ENCODE data around the gene TTC17. TPM values are rescaled to one million over a fixed set of nuclear protein-coding genes. Genes with fewer than 3 reads are reported as not detected.

The TTC17 gene
- total and polyA plus RNA-seq, 2 of the 8 experiments (the other 6 are each of a cell fraction or from before 2014, with no cell fraction given): 65.1 to 80.1 TPM

DNA sequence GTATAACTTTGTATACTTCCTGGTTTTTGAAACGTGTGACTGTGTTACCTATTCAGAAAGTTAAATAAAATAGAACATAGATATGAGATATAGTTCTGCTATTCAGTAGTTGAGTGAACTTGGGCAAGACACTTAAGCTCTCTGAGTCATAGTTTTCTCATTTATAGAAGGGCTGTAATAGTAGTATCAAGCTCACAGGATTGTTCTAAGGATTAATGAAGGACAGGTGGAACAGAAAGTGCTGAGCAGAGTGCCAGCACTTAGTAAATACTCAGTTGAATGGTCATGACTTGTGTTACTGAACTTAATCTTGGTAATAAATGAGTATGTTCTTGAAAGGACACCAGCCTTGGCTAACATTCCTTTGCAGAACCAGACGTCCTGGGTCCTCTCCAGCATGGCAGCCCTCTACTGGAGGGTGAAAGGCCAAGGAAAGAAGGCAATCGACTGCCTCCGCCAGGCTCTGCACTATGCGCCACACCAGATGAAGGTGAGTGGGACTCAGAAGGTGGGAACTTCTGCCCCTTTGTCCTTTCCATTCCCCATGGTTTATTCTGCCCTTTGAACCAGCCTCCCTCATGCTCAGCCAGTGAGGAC lies 131.2 kb downstream of the TTC17 start (continued):
- TF ChIP-seq, protein P1, sequence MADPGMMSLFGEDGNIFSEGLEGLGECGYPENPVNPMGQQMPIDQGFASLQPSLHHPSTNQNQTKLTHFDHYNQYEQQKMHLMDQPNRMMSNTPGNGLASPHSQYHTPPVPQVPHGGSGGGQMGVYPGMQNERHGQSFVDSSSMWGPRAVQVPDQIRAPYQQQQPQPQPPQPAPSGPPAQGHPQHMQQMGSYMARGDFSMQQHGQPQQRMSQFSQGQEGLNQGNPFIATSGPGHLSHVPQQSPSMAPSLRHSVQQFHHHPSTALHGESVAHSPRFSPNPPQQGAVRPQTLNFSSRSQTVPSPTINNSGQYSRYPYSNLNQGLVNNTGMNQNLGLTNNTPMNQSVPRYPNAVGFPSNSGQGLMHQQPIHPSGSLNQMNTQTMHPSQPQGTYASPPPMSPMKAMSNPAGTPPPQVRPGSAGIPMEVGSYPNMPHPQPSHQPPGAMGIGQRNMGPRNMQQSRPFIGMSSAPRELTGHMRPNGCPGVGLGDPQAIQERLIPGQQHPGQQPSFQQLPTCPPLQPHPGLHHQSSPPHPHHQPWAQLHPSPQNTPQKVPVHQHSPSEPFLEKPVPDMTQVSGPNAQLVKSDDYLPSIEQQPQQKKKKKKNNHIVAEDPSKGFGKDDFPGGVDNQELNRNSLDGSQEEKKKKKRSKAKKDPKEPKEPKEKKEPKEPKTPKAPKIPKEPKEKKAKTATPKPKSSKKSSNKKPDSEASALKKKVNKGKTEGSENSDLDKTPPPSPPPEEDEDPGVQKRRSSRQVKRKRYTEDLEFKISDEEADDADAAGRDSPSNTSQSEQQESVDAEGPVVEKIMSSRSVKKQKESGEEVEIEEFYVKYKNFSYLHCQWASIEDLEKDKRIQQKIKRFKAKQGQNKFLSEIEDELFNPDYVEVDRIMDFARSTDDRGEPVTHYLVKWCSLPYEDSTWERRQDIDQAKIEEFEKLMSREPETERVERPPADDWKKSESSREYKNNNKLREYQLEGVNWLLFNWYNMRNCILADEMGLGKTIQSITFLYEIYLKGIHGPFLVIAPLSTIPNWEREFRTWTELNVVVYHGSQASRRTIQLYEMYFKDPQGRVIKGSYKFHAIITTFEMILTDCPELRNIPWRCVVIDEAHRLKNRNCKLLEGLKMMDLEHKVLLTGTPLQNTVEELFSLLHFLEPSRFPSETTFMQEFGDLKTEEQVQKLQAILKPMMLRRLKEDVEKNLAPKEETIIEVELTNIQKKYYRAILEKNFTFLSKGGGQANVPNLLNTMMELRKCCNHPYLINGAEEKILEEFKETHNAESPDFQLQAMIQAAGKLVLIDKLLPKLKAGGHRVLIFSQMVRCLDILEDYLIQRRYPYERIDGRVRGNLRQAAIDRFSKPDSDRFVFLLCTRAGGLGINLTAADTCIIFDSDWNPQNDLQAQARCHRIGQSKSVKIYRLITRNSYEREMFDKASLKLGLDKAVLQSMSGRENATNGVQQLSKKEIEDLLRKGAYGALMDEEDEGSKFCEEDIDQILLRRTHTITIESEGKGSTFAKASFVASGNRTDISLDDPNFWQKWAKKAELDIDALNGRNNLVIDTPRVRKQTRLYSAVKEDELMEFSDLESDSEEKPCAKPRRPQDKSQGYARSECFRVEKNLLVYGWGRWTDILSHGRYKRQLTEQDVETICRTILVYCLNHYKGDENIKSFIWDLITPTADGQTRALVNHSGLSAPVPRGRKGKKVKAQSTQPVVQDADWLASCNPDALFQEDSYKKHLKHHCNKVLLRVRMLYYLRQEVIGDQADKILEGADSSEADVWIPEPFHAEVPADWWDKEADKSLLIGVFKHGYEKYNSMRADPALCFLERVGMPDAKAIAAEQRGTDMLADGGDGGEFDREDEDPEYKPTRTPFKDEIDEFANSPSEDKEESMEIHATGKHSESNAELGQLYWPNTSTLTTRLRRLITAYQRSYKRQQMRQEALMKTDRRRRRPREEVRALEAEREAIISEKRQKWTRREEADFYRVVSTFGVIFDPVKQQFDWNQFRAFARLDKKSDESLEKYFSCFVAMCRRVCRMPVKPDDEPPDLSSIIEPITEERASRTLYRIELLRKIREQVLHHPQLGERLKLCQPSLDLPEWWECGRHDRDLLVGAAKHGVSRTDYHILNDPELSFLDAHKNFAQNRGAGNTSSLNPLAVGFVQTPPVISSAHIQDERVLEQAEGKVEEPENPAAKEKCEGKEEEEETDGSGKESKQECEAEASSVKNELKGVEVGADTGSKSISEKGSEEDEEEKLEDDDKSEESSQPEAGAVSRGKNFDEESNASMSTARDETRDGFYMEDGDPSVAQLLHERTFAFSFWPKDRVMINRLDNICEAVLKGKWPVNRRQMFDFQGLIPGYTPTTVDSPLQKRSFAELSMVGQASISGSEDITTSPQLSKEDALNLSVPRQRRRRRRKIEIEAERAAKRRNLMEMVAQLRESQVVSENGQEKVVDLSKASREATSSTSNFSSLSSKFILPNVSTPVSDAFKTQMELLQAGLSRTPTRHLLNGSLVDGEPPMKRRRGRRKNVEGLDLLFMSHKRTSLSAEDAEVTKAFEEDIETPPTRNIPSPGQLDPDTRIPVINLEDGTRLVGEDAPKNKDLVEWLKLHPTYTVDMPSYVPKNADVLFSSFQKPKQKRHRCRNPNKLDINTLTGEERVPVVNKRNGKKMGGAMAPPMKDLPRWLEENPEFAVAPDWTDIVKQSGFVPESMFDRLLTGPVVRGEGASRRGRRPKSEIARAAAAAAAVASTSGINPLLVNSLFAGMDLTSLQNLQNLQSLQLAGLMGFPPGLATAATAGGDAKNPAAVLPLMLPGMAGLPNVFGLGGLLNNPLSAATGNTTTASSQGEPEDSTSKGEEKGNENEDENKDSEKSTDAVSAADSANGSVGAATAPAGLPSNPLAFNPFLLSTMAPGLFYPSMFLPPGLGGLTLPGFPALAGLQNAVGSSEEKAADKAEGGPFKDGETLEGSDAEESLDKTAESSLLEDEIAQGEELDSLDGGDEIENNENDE (IDR thresholded peaks at IDR 0.05; ENCODE audit: insufficient replicate concordance, low read length): no peak
- no peak for TF ChIP-seq EZH2 (IDR thresholded peaks at IDR 0.05; ENCODE audit: low read depth, low read length, severe bottlenecking)
- no peak for TF ChIP-seq YY1 (IDR thresholded peaks at IDR 0.05; ENCODE audit: low read depth, low read length)
- TF ChIP-seq SIN3A (conservative IDR thresholded peaks at IDR 0.05 in 1 of 2, IDR thresholded peaks at IDR 0.05 in 1 of 2; ENCODE audit: low read depth in 1 of 2, low read length in 2 of 2): no peak
- no peak for TF ChIP-seq BCL11A (IDR thresholded peaks at IDR 0.05; ENCODE audit: low read depth in 2 of 2, low read length in 2 of 2)
- no peak for TF ChIP-seq ZNF274 (IDR thresholded peaks at IDR 0.05; ENCODE audit: borderline replicate concordance, extremely low read depth, low read length)

Measured in H1 (cell line).